Heart left ventricle (tissue), 16 donors: ENCODE data around the gene OLR1. TPM values are rescaled to one million over a fixed set of nuclear protein-coding genes. Genes with fewer than 3 reads are reported as not detected.
A peak's percentile ranks its signal among the peaks of the same experiment; 100 is the strongest.

Source experiments
- ATAC-seq, 4 donors: fragments of 200-7000 bp; cut with Tn5 transposase; one replicate each; pipeline ENCODE4 v1.9.1; 2020 to 2022; ENCODE audit warnings: moderate library complexity in 4 of 4, mild to moderate bottlenecking in 3 of 4, moderate number of reproducible peaks in 1 of 4
- DNase-seq, 5 donors: peaks; one replicate each; pipeline ENCODE4 v3.0.0-alpha.2; 2020
- H3K27ac ChIP-seq, 12 donors: fragments of 200-600 bp; sonication (generic) in 4 of 12; one replicate each; pipeline versions ENCODE4 v1.5.0 to v1.8.0; 2016 to 2022; ENCODE audit warnings: mild to moderate bottlenecking in 2 of 12
- H3K27me3 ChIP-seq, 9 donors: fragments of 200-600 bp; sonication (generic) in 2 of 9; one replicate each; pipeline versions ENCODE4 v1.5.1 to v1.8.0; 2016 to 2022; ENCODE audit warnings: mild to moderate bottlenecking in 3 of 9
- H3K36me3 ChIP-seq, 9 donors: fragments of 200-600 bp; sonication (generic) in 2 of 9; one replicate each; pipeline versions ENCODE4 v1.5.0 to v1.8.0; 2018 to 2022; ENCODE audit warnings: mild to moderate bottlenecking in 2 of 9
- H3K4me1 ChIP-seq, 12 donors: fragments of 200-600 bp; sonication (generic) in 4 of 12; one replicate each; pipeline versions ENCODE4 v1.5.0 to v1.8.0; 2016 to 2022; ENCODE audit warnings: mild to moderate bottlenecking in 3 of 12
- H3K4me3 ChIP-seq, 12 donors: fragments of 200-600 bp; sonication (generic) in 4 of 12; one replicate each; pipeline versions ENCODE4 v1.5.0 to v1.8.0; 2017 to 2022; ENCODE audit warnings: mild to moderate bottlenecking in 9 of 12, moderate library complexity in 4 of 12
- H3K9me3 ChIP-seq, 12 donors: fragments of 200-600 bp; sonication (generic) in 4 of 12; one replicate each; pipeline versions ENCODE4 v1.5.0 to v1.8.0; 2016 to 2022; ENCODE audit warnings: mild to moderate bottlenecking in 1 of 12
- CTCF ChIP-seq, 12 donors: fragments of 200-600 bp; sonication (generic) in 4 of 12; IDR thresholded peaks; one replicate each; pipeline versions ENCODE4 v1.5.0 to v1.8.0; 2018 to 2022; ENCODE audit warnings: antibody characterized with exemption in 12 of 12, mild to moderate bottlenecking in 5 of 12
- POLR2A ChIP-seq, 2 donors: fragments of 450-650 bp; IDR thresholded peaks; one replicate each; pipeline ENCODE4 v1.6.1; 2017; ENCODE audit warnings: antibody characterized with exemption in 2 of 2, mild to moderate bottlenecking in 2 of 2, moderate library complexity in 2 of 2
- WGBS, 4 donors: extraction: QIAGEN DNeasy Blood & Tissue Kit in 2 of 4; methylation state at CpG; one replicate each; pipeline versions ENCODE4 v1.1.5 to v1.1.7; 2013 to 2018; 5-methylcytosine and 5-hydroxymethylcytosine counted together
- intact Hi-C, 10 donors: fragments of 100-400 bp; cut with DNase I; formaldehyde crosslinking; loops; one replicate each; pipeline versions ENCODE4 v1.11.1 to v1.14.2; 2022
- polyA plus RNA-seq, 2 donors: library from polyadenylated mRNA; stranded (reverse); fragments of 200-250 nt; gene quantifications; one replicate each; pipeline ENCODE4 v1.2.3, GENCODE V29; 2013
- total RNA-seq, 9 donors: library from RNA; depleted of rRNA in 2 of 9; stranded (reverse); fragments of >200 nt in 2 of 9; fragmentation: NEBNext Ultra II Directional in 3 of 9; extraction: Animal tissue kit (Norgen Biotek cat#: 25700) in 3 of 9; gene quantifications; one replicate each; pipeline versions ENCODE4 v1.1.0 to v1.2.4, GENCODE V29; 2016 to 2023
- donor health status: ischemic (EF 13 %, LVEDD 7.1; RV severe dilation, severe dysfunction).
- donor health status: healthy with polysubstance abuse.
- donor health status: DM: no; HTN: yes; CAD: no.
- donor health status: DM: no; HTN: no; CAD: no.
- donor health status: ischemic (EF 25% LVEDD 6.9; RV normal size, moderate dysfunction).
- donor health status: ischemic (EF 25% LVEDD 5.7; RV mildly dilated, moderate dysfunction).
- donor health status: healthy.
- donor health status: DM: yes; HTN: yes; CAD: no.
- donor health status: ischemic (EF 35%, LVEDD 5.7; RV mildly dilated, moderate dysfunction).
- donor health status: nonischemic (EF 11% LVEDD 7.7; RV severe dilation, severe dysfunction).
- donor health status: DM: yes; HTN: yes; CAD: no.
- donor health status: PGD.
- donor health status: ischemic (EF 29% LVEDD 5.4; RV normal size, mild dysfunction).
- donor health status: nonischemic (EF 23%, LVEDD 6.1; RV moderate dilation, normal function).

The OLR1 gene
- total and polyA plus RNA-seq, 11 donors: 0.07 to 1.6 (median 0.50) TPM; not detected in 2

- Histone ChIP-seq H3K4me1 (peaks cover 0 to 29% (median 0%) of the 10 kb centered on the region in 12 donors), H3K27me3 (no peaks in the 10 kb centered on the region), H3K4me3 (peak overlapping the region in 3 of 12 donors; percentile 14 to 58 (median 17)), H3K9me3 (no peaks in the 10 kb centered on the region), H3K36me3 (no peaks in the 10 kb centered on the region), H3K27ac (peak overlapping the region in 6 of 12 donors; percentile 27 to 95 (median 59))
- intact Hi-C loops: no loop called here
- 70 to 80% (median 77%) methylated on average over 5 of the region's 5 CpGs for WGBS, 4 donors
- DNase-seq: no peak
- ATAC-seq: peak; percentile 51 to 84 (median 65)
- no peak for TF ChIP-seq POLR2A (IDR thresholded peaks at IDR 0.05)
- TF ChIP-seq CTCF (IDR thresholded peaks at IDR 0.05): no peak
These were observed 43.2 kb downstream of the OLR1 start for GRCh38 chr12:10128687-10129086.

GRCh38 chr12:10126413-10126812 lies 45.5 kb downstream of the OLR1 start:
- DNase-seq (no peak), ATAC-seq (no peak)
- H3K4me3 ChIP-seq: no peak overlapping the region
- WGBS, 4 donors: 42 to 83% (median 78%) methylated on average over 1 of the region's 1 CpG
- H3K9me3 ChIP-seq: no peaks in the 10 kb centered on the region
- intact Hi-C loops: no loop called here
- no peaks in the 10 kb centered on the region for H3K27me3 ChIP-seq
- TF ChIP-seq CTCF (IDR thresholded peaks at IDR 0.05): no peak
- TF ChIP-seq POLR2A (IDR thresholded peaks at IDR 0.05): no peak
- H3K36me3 ChIP-seq: no peaks in the 10 kb centered on the region
- H3K4me1 ChIP-seq: peaks cover 0 to 13% (median 0%) of the 10 kb centered on the region in 12 donors
- H3K27ac ChIP-seq: peak overlapping the region in 1 of 12 donors; percentile 0

- Histone ChIP-seq H3K9me3 (peaks cover 0 to 4% (median 0%) of the 10 kb centered on the region in 12 donors), H3K4me1 (peaks cover 0 to 13% (median 0%) of the 10 kb centered on the region in 12 donors), H3K4me3 (no peak overlapping the region), H3K27ac (peak overlapping the region in 1 of 12 donors; percentile 89), H3K27me3 (no peaks in the 10 kb centered on the region), H3K36me3 (no peaks in the 10 kb centered on the region)
- DNase-seq: no peak
- WGBS, 4 donors: 66 to 85% (median 79%) methylated on average over 4 of the region's 4 CpGs
- TF ChIP-seq POLR2A (IDR thresholded peaks at IDR 0.05) (no peak), CTCF (IDR thresholded peaks at IDR 0.05) (no peak)
- ATAC-seq: no peak
- intact Hi-C loops: no loop called here
These were observed 49.2 kb downstream of the OLR1 start for GRCh38 chr12:10122689-10123088.

- ATAC-seq (peak in 1 of 4 donors; percentile 45), DNase-seq (no peak)
- TF ChIP-seq CTCF (IDR thresholded peaks at IDR 0.05) (no peak), POLR2A (IDR thresholded peaks at IDR 0.05) (no peak)
- Histone ChIP-seq H3K4me3 (no peak overlapping the region), H3K9me3 (peaks cover 0 to 4% (median 0%) of the 10 kb centered on the region in 12 donors), H3K27ac (peak overlapping the region in 4 of 12 donors; percentile 38 to 89 (median 50)), H3K4me1 (peaks cover 0 to 13% (median 0%) of the 10 kb centered on the region in 12 donors), H3K27me3 (no peaks in the 10 kb centered on the region), H3K36me3 (no peaks in the 10 kb centered on the region)
- intact Hi-C loops: no loop called here
- 68 to 81% (median 77%) methylated on average over 7 of the region's 7 CpGs for WGBS, 4 donors
These were observed 50.7 kb downstream of the OLR1 start for GRCh38 chr12:10121278-10121677.
